Thoracic aorta endothelial cell (primary cell): ENCODE results near the gene CRX. TPM values are rescaled to one million over a fixed set of nuclear protein-coding genes. Genes with fewer than 3 reads are reported as not detected.

Source experiments
- small RNA-seq: library from RNA; depleted of rRNA; stranded (forward); fragments of <200 nt; gene quantifications from one replicate; pipeline ENCODE3, GENCODE V24; 2012
- total RNA-seq: library from RNA; depleted of rRNA; stranded (reverse); fragments of >200 nt; gene quantifications from 2 replicates; pipeline ENCODE4 v1.2.3, GENCODE V29; 2012

Gene CRX
- total RNA-seq, result not detected in 2 replicates

GRCh38 chr19:47821460-47822020, at the start of gene CRX:
Gene CRX, plus strand, starts transcription at chr19:47821937. Its CDS starts 12,507 bp downstream, at chr19:47834444.

GRCh38 chr19:47778049-47778953, 43.4 kb upstream of the CRX start, which contains the start of gene SELENOW:
Gene SELENOW, plus strand, starts transcription at chr19:47778703. Its CDS starts 83 bp downstream, at chr19:47778786.

GRCh38 chr19:47804451-47804850, 17.3 kb upstream of the CRX start, which contains the start of gene TPRX1:
Gene TPRX1, minus strand, starts transcription at chr19:47804551. Its CDS starts 12 bp downstream, at chr19:47804539.

GRCh38 chr19:47858646-47859285, 37.0 kb downstream of the CRX start, which contains the start of gene TPRX2:
Gene TPRX2, plus strand, starts transcription at chr19:47859235. Its CDS starts 12 bp downstream, at chr19:47859247.

GRCh38 chr19:47886010-47886559, 64.3 kb downstream of the CRX start, which contains the start of gene SULT2A1:
Gene SULT2A1, minus strand, starts transcription at chr19:47886315. Its CDS starts 58 bp downstream, at chr19:47886257.

Small RNA genes within 50 kb of the gene (small RNA-seq; reads per million reads assigned to genes)
- not detected for gene AC008745.1

Other genes starting within 250 kb of the CRX start
- gene ZNF541, start 248.8 kb upstream of the CRX start, total RNA-seq, result 0.14 TPM in 1 of 2 replicates, not detected in the other
- gene BICRA, start 212.8 kb upstream of the CRX start, total RNA-seq, result 11.0 and 19.2 TPM in 2 replicates
- 126 and 166 TPM in 2 replicates for gene EHD2, start 108.5 kb upstream of the CRX start, total RNA-seq
- gene NOP53, start 76.4 kb upstream of the CRX start, total RNA-seq, result 88.4 and 110 TPM in 2 replicates
- 292 and 365 TPM in 2 replicates for gene SELENOW, start 43.2 kb upstream of the CRX start, total RNA-seq
- not detected in 2 replicates for gene TPRX1, start 17.4 kb upstream of the CRX start, total RNA-seq
- not detected in 2 replicates for gene TPRX2, start 37.3 kb downstream of the CRX start, total RNA-seq
- gene SULT2A1, start 64.4 kb downstream of the CRX start, total RNA-seq, result not detected in 2 replicates
- gene BSPH1, start 170.2 kb downstream of the CRX start, total RNA-seq, result not detected in 2 replicates
- not detected in 2 replicates for gene ELSPBP1, start 172.7 kb downstream of the CRX start, total RNA-seq
- gene CABP5, start 222.1 kb downstream of the CRX start, total RNA-seq, result not detected in 2 replicates